Amniotic epithelial cell (primary cell): Measurements from ENCODE around the gene FIBP.
A peak's percentile ranks its signal among the peaks of the same experiment; 100 is the strongest.
"Not testable (repeated sequence)": the region's sequence is repeated elsewhere in the genome, so short reads cannot be mapped to it uniquely, and the experiment has no call there.

Experiments
- DNase-seq: peaks from one replicate; pipeline ENCODE4 v3.0.0-alpha.2; 2010; ENCODE audit warnings: low read depth

Gene FIBP

DNA sequence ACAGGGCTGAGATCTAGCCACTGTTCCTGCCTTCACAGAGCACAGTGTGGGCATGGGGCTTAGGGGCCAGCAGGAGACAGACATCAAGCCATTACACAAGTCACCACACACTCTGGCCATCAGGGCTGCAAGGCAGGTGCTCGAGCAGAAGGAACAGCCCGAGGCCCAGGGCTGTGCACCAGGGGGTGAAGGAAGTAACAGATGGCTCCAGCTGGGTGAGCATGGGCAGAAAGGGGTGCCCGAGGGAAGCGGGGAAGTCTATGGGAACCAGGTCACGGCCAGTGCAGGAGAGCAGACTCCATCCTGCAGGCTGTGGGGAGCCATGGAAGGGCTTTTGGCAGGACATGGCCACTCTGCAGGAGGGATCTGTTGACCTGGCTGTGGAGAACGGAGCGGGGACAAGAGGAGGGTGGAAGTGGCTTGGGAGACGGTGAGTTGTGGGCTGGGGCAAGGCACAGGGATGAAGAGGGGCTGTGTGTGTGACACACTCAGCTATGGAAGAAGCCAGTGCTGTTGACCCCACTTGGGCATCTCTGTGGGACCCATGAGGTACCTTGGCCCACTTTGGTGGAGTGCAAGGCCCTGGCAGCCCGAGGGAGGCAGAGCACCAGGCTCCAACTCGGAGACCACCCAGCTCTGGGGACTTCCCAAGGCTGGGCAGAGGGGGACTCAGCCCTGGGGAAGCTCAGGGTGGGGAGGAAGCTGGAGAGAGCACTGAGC is 27.0 kb upstream of the FIBP start:
- DNase-seq, result no peak

DNA sequence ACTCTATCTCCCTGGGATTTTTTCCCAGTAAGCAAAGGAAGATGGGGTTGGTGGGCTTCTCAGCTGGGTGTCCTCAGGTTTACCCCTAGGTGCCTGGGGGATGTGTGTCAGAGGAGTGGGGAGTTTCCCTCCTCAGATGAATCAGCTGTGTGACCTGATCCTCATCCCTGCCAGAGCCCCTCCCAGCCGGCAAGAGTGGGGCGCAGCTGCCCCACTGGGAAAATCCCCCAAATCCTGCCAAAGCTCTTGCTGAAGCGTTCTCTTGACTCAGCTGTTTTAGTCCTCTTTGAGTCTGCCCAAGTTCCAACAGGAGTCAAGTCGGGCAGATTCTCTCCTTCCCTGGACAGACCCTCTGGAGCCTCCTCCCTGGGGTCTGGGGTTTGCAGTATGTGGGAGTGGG is 24.6 kb upstream of the FIBP start:
- DNase-seq, result peak; percentile 39

GRCh38 chr11:65911682-65912568 is 23.7 kb upstream of the FIBP start:
- DNase-seq, result peak; percentile 59

DNA sequence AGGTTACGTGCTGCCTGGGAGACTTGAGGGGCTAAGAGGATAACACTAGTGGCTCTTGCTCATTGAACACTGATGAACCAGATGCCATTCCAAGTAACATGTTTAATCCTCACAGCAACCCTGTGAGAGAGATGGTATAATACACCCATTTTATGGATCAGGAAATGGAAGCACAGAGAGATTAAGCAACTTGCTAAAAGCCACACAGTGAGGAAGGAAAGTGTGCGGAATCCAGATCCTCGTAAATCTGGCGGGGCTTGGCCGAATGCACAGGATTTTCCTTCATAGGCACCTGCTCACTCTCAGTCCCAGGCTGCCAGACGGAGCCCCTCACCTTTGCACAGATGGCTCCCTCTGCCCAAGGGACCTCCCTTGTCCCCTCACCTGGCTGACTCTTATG is 19.6 kb upstream of the FIBP start:
- DNase-seq, result no peak

DNA sequence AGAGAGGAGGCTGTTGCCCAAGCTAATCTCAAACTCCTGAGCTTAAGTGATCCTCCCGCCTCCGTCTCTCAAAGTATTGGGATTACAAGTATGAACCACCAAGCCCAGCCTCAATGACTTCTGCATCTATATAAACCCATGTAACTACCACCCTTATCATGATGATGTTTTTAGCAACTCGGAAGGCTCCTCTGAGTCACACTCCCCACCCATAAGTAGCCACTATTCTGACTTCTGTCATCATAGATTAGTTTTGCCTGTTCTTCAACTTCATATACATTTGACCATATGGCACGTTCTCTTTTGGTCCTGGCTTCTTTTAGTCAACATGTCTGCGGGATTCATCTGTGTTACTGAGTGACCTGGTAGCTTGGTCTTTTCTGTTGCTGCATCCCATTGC is 18.3 kb upstream of the FIBP start:
- DNase-seq, result no peak

DNA sequence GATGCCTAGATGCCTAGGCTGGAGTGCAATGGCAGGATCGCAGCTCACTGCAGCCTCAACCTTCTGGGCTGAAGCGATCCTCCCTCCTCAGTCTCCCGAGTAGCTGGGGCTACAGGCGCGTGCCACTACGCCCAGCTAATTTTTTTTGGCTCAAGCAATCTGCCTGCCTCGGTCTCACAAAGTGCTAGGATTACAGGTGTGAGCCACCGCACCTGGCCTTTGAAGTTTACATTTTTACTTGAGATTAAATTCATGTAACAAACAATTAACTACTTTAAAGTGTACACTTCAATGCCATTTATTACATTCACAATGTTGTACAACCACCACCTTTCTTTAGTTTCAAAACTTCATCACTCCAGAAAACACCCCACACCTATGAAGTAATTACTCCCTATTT is 15.4 kb upstream of the FIBP start:
- DNase-seq, result no peak

DNA sequence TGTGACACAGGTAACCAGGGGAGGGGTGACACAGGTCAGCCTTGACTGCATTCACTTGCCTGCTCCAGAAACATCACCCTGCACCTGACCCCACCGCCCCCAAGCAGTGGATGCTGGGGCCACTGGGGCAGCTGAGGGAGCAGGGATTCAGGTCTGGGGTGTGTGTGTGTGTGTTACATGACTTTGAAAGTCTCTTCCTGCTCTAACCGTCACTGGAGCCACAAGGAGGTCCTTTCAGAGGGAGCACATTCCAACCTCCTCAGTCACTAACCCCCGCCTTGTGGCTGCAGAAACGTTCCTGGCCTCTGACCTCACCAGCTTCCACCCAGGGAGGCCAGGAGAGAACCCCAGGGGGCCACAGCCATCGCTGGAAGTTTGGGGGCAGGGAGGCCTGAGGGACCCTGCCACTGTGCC is 14.8 kb upstream of the FIBP start:
- DNase-seq, result peak; percentile 72

DNA sequence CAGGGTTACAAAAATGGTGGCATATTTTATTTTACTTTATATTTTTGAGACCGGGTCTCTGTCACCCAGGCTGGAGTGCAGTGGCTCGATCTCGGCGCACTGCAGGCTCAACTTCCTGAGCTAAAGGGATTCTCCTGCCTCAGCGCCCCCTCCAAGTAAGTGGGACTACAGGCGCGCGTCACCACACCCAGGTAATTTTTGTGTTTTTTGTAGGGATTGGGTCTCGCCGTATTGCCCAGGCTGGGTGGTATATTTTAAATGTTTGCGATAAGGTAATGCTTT is 12.6 kb upstream of the FIBP start:
- DNase-seq, result no peak

DNA sequence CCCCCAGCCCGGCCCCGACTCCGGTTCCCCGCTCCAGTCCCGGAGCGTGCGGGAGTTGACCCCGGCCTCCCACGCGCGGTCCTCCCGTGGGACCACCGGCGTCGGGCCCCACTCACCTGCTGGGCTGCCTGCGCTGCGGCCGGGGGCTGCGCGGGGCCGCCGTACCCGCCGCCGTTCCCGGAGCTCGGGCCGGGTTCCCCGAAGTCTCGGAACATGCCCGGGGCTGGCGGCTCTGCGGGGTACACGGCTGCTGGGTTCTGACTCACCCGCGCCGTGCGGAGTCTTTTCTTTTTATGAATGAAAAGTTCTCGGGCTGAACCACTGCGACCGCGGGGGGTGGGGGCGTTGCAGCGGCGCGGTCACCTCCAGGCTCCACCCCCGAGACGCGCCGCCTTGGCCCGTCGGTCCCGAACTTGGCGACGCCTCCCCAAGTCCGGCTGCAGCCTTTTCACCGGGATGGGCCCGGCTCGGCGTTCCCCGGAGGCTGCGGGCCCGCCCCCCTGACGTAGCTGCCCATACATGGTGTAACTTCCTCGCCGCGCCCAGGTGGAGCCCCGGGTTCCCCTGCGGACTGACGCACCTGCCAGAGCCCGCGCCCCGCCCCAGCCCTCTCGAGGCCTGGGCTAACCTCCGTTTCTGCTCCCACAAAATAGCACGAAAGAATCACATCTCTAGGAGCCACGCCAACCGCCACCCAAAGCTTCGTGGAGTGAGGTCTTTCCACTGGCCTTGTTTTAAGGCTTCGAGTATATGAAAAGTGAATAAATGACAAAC is 12.0 kb upstream of the FIBP start, which contains the start of gene FOSL1:
Gene FOSL1 (minus strand): TSS at position 264 of the 774 bp plus-strand sequence. CDS start 49 bp downstream, at position 215.
- DNase-seq, result peak; percentile 92

DNA sequence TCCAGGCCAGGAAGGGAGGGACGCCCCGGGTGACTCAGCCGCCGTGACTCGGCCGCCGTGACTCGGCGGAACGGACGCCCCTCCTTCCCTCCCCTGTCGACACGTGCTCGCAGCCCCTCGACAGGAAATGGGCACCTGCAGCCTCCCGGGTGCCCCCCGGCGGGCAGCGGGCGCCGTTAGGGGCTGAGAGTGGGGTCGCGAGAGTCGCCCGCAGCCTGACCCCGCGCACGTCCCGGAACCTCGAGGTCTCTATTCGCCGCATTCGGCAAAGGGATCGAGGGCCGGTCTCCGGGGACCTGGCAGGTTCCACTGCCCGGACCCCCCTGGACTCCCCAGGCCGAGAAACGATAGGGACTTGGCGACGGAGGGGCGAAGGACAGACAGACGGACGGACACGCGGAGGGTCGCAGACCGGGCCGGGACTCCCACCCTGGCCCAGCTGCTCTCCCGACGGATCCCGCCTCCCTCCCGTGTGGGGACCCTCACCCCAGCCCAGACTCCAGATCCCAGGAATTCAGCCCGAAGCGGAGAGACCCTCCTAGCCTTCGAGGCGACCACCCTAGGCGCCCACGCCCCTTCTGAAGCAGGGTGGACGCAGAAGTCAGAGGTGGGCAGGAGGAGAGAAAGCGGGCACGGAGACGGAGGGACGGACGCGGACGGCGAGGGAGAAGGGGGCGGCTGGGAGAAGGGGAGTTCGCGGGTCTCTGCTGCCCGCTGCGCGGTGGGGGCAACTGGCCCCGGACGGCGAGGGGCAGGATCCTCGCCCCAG is 11.3 kb upstream of the FIBP start:
- DNase-seq, result peak; percentile 59

GRCh38 chr11:65898656-65899355 is 10.5 kb upstream of the FIBP start:
- DNase-seq, result peak; percentile 31

DNA sequence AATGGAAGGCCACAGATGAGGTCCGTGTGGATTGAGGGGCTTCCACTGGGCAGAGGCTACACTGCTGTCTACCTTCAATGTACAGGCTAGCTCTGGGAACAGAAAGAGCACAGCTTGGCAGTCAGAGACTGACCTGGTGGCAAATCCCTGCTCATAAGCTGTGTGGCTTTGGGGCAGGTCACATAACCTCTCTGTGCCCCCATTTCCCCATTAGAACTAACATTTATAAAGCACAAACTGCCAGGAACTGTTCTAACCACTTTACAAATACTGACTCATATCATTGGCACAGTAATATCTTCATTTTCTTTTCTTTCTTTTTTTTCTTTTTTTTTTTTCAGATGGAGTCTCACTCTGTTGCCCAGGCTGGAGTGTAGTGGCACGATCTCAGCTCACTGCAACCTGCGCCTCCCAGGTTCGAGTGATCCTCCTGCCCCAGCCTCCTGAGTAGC is 8.8 kb upstream of the FIBP start:
- DNase-seq, result no peak

DNA sequence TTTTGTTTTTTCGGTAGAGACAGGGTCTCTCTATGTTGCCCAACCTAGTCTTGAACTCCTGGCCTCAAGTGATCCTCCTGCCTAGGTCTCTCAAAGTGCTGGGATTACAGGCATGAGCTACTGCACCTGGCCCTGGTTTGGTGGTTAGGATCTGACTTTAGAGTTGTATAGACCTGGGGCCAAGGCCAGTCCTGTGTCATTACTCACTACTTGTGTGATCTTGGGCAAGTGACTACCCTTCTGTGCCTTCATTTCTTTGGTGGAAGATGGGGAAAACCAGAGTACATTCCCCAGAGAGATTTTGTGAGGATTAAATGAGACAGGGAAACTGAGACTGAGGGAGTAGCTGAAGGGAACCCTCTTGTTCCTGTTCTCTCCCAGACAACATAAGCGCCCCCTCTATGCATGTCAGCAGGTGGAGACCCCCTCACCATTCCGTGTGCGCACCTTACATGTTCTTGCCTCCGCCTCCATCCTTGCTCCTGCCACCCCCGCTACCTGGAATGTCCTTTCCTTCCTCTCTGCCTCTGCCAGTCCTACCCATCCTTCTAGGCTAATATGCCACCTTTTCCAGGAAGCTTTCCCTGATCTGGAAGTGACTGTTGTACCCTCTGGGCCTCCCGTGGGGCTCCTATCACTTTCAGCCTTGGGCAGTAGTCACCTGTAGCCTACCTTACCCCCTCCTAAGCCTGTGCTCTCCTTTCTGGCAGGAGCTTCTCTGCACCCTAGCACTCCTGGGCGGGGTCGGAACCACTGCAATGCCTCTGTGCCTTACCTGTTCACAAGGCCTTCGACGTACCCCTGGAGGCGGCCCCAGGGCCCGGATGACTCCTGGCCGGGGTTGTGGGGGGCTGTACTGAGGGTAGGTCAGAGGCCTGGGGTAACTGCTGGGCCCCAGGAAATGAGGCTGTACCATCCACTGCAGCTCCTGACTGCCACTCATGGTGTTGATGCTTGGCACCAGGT is 8.0 kb upstream of the FIBP start:
- no peak for DNase-seq

GRCh38 chr11:65895482-65895981 is 7.3 kb upstream of the FIBP start:
- no peak for DNase-seq

GRCh38 chr11:65894034-65894591 is 5.8 kb upstream of the FIBP start:
- no peak for DNase-seq

- no peak for DNase-seq
These were observed 4.5 kb upstream of the FIBP start for GRCh38 chr11:65892661-65893317.

GRCh38 chr11:65892137-65892540 is 3.9 kb upstream of the FIBP start:
- DNase-seq, result not testable (repeated sequence)

DNA sequence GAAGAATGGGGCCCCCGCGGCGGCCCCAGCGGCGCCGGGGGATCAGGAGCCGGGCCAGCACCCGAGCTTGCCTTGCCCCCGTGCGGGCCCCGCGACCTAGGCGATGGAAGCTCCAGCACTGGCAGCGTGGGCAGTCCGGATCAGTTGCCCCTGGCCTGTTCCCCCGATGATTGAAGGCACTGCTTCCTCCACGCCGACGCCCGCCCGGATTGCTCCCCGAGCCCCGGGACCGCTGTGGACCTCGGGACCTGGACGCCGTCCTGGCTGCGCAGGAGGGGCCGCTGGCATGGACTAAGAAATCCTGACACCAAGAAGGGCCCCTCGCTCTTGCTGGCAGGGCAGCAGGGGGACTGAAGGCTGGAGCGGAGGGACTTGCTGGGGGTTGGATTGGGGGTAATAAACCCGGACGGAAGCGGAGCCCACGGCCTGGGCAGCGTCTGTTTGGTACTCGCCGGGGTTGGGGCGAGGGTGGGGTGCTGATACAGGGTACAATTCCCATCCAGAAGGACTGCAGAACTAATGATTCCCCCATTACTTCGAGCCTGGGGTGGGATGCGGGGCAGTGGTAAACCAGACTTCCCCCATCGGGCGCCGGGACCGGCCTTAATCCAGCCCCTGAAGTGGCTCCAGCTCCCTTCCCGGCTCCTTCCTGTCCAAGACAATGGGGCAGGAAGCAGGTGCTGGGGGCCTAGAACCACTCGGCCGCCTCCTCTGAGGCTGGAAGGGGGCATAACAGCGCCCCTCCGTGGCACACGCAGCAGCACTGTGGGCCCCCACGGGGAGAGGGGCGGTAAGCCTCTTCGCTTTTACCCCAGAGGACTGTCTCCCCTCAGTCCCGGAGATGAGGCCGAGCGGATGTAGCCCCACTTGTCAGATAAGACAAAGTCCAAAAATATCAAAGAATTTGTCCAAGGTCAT is 3.2 kb upstream of the FIBP start:
- DNase-seq, result peak; percentile 27
